Muscle layer of colon (tissue), 2 donors: ENCODE data around the gene RAPGEF5.

Source experiments
- H3K27ac ChIP-seq: one replicate; pipeline ENCODE4 v1.7.0; 2013; ENCODE audit warnings: low read depth, mild to moderate bottlenecking, low read length, moderate library complexity
- H3K27me3 ChIP-seq, 2 donors: one replicate each; pipeline ENCODE4 v1.7.0; 2013; ENCODE audit warnings: low read length in 2 of 2, mild to moderate bottlenecking in 2 of 2; ENCODE audit not compliant: insufficient read depth in 2 of 2, control insufficient read depth in 1 of 2
- H3K36me3 ChIP-seq: one replicate; pipeline ENCODE4 v1.7.0; 2013; ENCODE audit warnings: mild to moderate bottlenecking, low read length; ENCODE audit not compliant: insufficient read depth
- H3K4me1 ChIP-seq: one replicate; pipeline ENCODE4 v1.7.0; 2013; ENCODE audit warnings: mild to moderate bottlenecking, low read length; ENCODE audit not compliant: insufficient read depth
- H3K4me3 ChIP-seq, 2 donors: one replicate each; pipeline ENCODE4 v1.7.0; 2013; ENCODE audit warnings: low read length in 2 of 2, low read depth in 1 of 2, mild to moderate bottlenecking in 1 of 2, moderate library complexity in 1 of 2
- H3K9ac ChIP-seq: one replicate; pipeline ENCODE4 v1.7.0; 2013; ENCODE audit warnings: low read length
- H3K9me3 ChIP-seq: one replicate; pipeline ENCODE4 v1.7.0; 2013; ENCODE audit warnings: mild to moderate bottlenecking, low read length
- donor health status: abdominal sarcoma.
- donor health status: Adenocarcinoma of cecum.

Gene RAPGEF5

GRCh38 chr7:22296916-22297315 is 60.0 kb downstream of the RAPGEF5 start:
- no peaks in the 10 kb centered on the region for H3K27me3 ChIP-seq
- H3K9me3 ChIP-seq, result no peaks in the 10 kb centered on the region
- no peaks in the 10 kb centered on the region for H3K36me3 ChIP-seq
- no peak overlapping the region for H3K9ac ChIP-seq
- H3K4me3 ChIP-seq, result no peak overlapping the region
- H3K27ac ChIP-seq, result no peak overlapping the region
- no peaks in the 10 kb centered on the region for H3K4me1 ChIP-seq

- no peaks in the 10 kb centered on the region for H3K36me3 ChIP-seq
- no peaks in the 10 kb centered on the region for H3K27me3 ChIP-seq
- H3K9me3 ChIP-seq, result no peaks in the 10 kb centered on the region
- no peak overlapping the region for H3K9ac ChIP-seq
- no peaks in the 10 kb centered on the region for H3K4me1 ChIP-seq
- H3K27ac ChIP-seq, result no peak overlapping the region
- no peak overlapping the region for H3K4me3 ChIP-seq
Measured at GRCh38 chr7:22296265-22296566, 60.7 kb downstream of the RAPGEF5 start.

- no peak overlapping the region for H3K4me3 ChIP-seq
- H3K36me3 ChIP-seq, result no peaks in the 10 kb centered on the region
- no peak overlapping the region for H3K27ac ChIP-seq
- H3K4me1 ChIP-seq, result no peaks in the 10 kb centered on the region
- H3K27me3 ChIP-seq, result no peaks in the 10 kb centered on the region
- no peak overlapping the region for H3K9ac ChIP-seq
- no peaks in the 10 kb centered on the region for H3K9me3 ChIP-seq
Measured at GRCh38 chr7:22295402-22296264, 61.3 kb downstream of the RAPGEF5 start.

- no peak overlapping the region for H3K27ac ChIP-seq
Measured at GRCh38 chr7:22292531-22292930, 64.4 kb downstream of the RAPGEF5 start.

GRCh38 chr7:22291977-22292376 is 65.0 kb downstream of the RAPGEF5 start:
- Histone ChIP-seq H3K9me3 (no peaks in the 10 kb centered on the region), H3K36me3 (no peaks in the 10 kb centered on the region), H3K27me3 (no peaks in the 10 kb centered on the region), H3K27ac (no peak overlapping the region), H3K4me3 (no peak overlapping the region), H3K4me1 (no peaks in the 10 kb centered on the region), H3K9ac (no peak overlapping the region)

More at GRCh38 chr7:22292531-22292930, 64.4 kb downstream of the RAPGEF5 start:
- H3K27me3 ChIP-seq, result no peaks in the 10 kb centered on the region
- H3K4me3 ChIP-seq, result no peak overlapping the region
- no peak overlapping the region for H3K9ac ChIP-seq
- no peaks in the 10 kb centered on the region for H3K36me3 ChIP-seq
- no peaks in the 10 kb centered on the region for H3K9me3 ChIP-seq
- H3K4me1 ChIP-seq, result no peaks in the 10 kb centered on the region

GRCh38 chr7:22288202-22288601 is 68.8 kb downstream of the RAPGEF5 start:
- Histone ChIP-seq H3K27me3 (no peaks in the 10 kb centered on the region), H3K4me3 (no peak overlapping the region), H3K27ac (no peak overlapping the region), H3K4me1 (no peaks in the 10 kb centered on the region), H3K9me3 (no peaks in the 10 kb centered on the region), H3K9ac (no peak overlapping the region), H3K36me3 (no peaks in the 10 kb centered on the region)

- H3K27ac ChIP-seq, result no peak overlapping the region
- no peak overlapping the region for H3K4me3 ChIP-seq
- no peaks in the 10 kb centered on the region for H3K9me3 ChIP-seq
- H3K36me3 ChIP-seq, result no peaks in the 10 kb centered on the region
- no peak overlapping the region for H3K9ac ChIP-seq
- H3K27me3 ChIP-seq, result no peaks in the 10 kb centered on the region
- H3K4me1 ChIP-seq, result no peaks in the 10 kb centered on the region
Measured at GRCh38 chr7:22287412-22287811, 69.5 kb downstream of the RAPGEF5 start.

- Histone ChIP-seq H3K4me3 (no peak overlapping the region), H3K4me1 (no peaks in the 10 kb centered on the region), H3K9me3 (no peaks in the 10 kb centered on the region), H3K27me3 (no peaks in the 10 kb centered on the region), H3K27ac (no peak overlapping the region), H3K9ac (no peak overlapping the region), H3K36me3 (no peaks in the 10 kb centered on the region)
Measured at GRCh38 chr7:22286436-22286835, 70.5 kb downstream of the RAPGEF5 start.

- Histone ChIP-seq H3K27ac (no peak overlapping the region), H3K27me3 (no peaks in the 10 kb centered on the region), H3K4me3 (no peak overlapping the region), H3K36me3 (no peaks in the 10 kb centered on the region), H3K9ac (no peak overlapping the region), H3K9me3 (no peaks in the 10 kb centered on the region), H3K4me1 (no peaks in the 10 kb centered on the region)
Measured at GRCh38 chr7:22281481-22281880, 75.5 kb downstream of the RAPGEF5 start.

- H3K9ac ChIP-seq, result no peak overlapping the region
- H3K27me3 ChIP-seq, result no peaks in the 10 kb centered on the region
- H3K4me1 ChIP-seq, result no peaks in the 10 kb centered on the region
- no peak overlapping the region for H3K27ac ChIP-seq
- H3K36me3 ChIP-seq, result no peaks in the 10 kb centered on the region
- H3K4me3 ChIP-seq, result no peak overlapping the region
- H3K9me3 ChIP-seq, result no peaks in the 10 kb centered on the region
Measured at GRCh38 chr7:22280031-22280430, 76.9 kb downstream of the RAPGEF5 start.

- H3K4me3 ChIP-seq, result no peak overlapping the region
- no peaks in the 10 kb centered on the region for H3K36me3 ChIP-seq
- H3K9ac ChIP-seq, result no peak overlapping the region
- H3K27me3 ChIP-seq, result no peaks in the 10 kb centered on the region
- no peaks in the 10 kb centered on the region for H3K9me3 ChIP-seq
- no peak overlapping the region for H3K27ac ChIP-seq
- no peaks in the 10 kb centered on the region for H3K4me1 ChIP-seq
Measured at GRCh38 chr7:22278660-22279059, 78.3 kb downstream of the RAPGEF5 start.

GRCh38 chr7:22277375-22277774 is 79.6 kb downstream of the RAPGEF5 start:
- Histone ChIP-seq H3K27ac (no peak overlapping the region), H3K4me3 (no peak overlapping the region), H3K9me3 (no peaks in the 10 kb centered on the region), H3K36me3 (no peaks in the 10 kb centered on the region), H3K4me1 (no peaks in the 10 kb centered on the region), H3K27me3 (no peaks in the 10 kb centered on the region), H3K9ac (no peak overlapping the region)
